DMS114 treated with DMSO at 0.1 percent for 48 hours (cell line): ENCODE results near the gene CTF1.
A peak's percentile ranks its signal among the peaks of the same experiment; 100 is the strongest.

ENCODE experiments used
- DNase-seq: peaks from one replicate; lab custom pipeline; 2025; ENCODE audit not compliant: unreplicated experiment; lab: John Stamatoyannopoulos, UW

CTF1 gene

GRCh38 chr16:30904114-30904780, 7.8 kb downstream of the CTF1 start:
- no peak for DNase-seq

DNA sequence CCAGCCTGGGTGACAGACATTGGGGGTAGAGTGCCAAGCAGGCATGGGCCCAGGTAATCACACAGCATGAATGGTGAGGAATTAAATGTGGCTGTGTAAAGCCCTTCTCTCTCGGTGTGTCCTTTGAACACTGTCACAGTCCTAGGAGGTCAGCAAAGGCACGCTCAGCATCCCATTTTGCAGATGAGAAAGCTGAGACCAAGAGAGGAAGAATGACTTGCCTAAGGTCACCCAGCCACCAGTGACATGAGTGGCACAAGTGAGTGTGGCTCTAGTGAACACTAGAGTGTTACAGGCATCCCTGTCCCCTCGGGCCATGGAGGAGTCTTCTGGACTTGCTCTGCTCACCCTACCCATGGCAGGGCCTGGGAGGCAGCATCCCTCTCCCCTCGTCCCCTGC, 10.7 kb downstream of the CTF1 start:
- DNase-seq, result no peak

- no peak for DNase-seq
These were observed 14.1 kb downstream of the CTF1 start for GRCh38 chr16:30910427-30911029.

DNA sequence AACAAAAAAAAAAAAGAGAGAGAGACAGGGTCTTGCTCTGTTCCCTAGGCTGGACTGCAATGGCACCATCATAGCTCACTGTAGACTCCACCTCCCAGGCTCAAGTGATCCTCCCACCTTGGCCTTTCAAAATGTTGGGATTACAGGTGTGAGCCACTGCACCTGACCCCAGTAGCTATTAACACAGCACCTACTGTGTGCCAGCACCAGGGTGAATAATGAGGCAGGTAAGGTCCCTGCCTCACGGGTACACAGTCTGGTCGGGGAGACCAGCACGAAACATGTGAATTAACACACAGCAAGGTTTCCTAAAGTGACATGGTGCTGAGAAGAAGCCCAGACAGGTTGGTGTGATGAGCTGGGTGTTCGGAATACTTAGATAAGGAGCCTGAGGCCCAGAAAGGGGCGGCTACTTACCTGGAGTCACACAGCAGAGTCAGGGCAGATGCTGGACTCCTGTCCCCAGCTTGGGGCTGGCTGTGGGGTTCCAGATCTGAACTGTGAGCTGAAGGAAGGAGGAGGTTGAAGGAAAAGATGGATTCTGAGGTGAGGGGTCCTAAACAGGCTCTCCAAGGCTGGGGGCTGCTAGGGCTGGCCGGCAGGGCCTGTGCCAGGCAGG, 16.5 kb downstream of the CTF1 start:
- no peak for DNase-seq

GRCh38 chr16:30914830-30915229, 18.4 kb downstream of the CTF1 start:
- DNase-seq, result no peak

- DNase-seq, result no peak
These were observed 22.2 kb downstream of the CTF1 start for GRCh38 chr16:30918614-30919013.

GRCh38 chr16:30920891-30921290, 24.5 kb downstream of the CTF1 start:
- DNase-seq, result no peak

DNA sequence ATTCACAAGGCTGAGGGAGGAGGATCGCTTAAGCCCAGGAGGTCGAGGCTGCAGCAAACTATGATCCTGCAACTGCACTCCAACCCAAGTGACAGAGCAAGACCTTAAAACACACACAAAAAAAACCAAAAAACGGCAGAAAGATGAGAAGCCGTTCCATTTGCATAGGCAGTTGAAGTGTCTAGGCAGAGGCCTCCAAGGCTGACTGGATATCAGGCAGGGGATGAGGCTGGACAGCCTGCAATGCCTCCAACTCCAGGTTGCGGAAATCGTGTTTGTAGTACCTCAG, 25.0 kb downstream of the CTF1 start:
- DNase-seq, result no peak

- peak; percentile 93 for DNase-seq
These were observed 25.5 kb downstream of the CTF1 start for GRCh38 chr16:30921748-30922419.

DNA sequence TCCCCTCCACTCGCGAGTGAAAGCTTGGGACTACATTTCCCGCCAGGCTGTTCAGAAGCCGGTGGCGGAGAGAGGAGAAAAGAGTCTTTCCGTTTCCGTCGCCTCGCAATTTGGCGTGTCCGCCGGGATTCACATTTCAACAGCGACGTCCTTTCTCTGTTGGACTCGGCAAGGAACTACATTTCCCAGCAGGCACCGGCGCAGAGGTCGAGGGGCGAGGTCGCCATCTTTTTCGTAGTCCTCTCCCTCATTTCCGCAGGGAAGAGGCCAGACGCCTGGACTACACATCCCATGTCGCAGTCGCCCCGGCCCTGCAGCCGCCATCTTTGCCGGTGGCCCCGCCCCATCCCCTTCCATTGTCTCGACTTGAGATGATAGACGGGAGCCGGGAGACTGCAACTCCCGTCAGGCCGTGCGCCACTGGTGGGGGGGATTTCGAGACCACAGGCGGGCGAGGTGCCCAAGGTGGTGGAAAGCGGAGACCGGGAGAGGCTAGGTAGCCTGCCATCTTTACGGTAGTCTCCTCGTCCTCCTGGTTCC, 26.1 kb downstream of the CTF1 start:
- peak; percentile 99 for DNase-seq

GRCh38 chr16:30922960-30923535, 26.6 kb downstream of the CTF1 start:
- DNase-seq, result peak; percentile 98

DNA sequence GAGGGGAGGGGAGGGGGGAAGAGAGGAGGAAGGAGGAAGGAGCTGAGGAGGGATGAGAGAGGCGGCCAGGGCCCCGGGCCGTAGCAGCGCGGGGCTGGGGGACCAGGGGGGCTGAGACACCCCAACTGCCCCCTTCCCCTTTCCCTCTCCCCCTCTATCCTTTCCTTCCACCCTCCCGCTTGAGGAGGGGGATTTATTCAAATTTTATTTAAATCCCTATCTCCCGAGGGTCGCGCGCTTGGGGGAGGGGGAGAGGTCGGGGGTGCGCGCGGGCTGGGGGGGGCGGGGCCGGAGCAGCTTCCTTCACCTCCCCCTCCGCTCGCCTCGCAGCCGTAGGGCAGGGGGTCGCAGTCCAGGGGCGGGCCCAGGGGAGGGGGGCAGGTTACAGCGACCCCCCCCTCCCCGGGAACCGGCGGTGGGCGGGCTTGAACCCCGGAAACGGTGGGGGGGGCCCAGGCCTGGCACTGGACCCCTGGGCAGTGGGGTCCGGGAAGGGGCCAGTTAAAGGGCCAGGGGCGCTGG, 27.2 kb downstream of the CTF1 start, which contains the start of gene FBXL19:
Gene FBXL19 (plus strand): TSS at position 19 of the 522 bp plus-strand sequence. CDS start 2,183 bp downstream, outside the sequence.
- DNase-seq, result no peak

GRCh38 chr16:30924076-30924912, 27.9 kb downstream of the CTF1 start:
- no peak for DNase-seq

- no peak for DNase-seq
These were observed 28.7 kb downstream of the CTF1 start for GRCh38 chr16:30924913-30925631.

- no peak for DNase-seq
These were observed 29.2 kb downstream of the CTF1 start for GRCh38 chr16:30925632-30925987.

- DNase-seq, result no peak
These were observed 29.8 kb downstream of the CTF1 start for GRCh38 chr16:30925995-30926811.

GRCh38 chr16:30926937-30927788, 30.7 kb downstream of the CTF1 start:
- no peak for DNase-seq

DNA sequence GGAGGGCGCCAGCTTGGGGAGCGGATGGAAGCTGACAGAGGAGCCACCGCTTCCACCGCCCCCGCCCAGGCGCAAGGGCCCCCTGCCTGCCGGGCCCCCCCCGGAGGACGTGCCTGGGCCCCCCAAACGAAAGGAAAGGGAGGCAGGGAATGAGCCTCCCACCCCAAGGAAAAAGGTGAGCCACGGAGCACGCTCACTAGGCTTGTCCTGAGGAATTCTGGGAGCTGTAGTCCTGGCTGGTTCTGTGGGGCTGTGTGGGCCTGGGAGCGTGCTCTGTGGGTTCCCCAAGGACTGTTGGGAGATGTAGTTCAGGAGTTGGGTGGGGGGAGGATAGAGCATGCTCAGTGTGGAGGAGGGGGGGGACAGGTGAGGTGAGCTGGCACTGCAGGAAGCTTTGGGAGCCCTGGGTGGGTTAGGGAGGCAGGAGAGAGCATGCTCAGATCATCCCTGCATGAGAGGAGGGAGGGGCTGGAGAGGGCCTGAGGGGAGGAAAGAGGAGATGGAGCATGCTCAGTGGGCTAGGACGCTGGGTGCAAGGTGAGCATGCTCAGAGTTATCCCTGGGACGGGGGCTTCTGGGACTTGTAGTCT, 31.5 kb downstream of the CTF1 start:
- DNase-seq, result peak; percentile 71
